ENCODE measurements around the gene TNS2. TPM values are rescaled to one million over a fixed set of nuclear protein-coding genes. Genes with fewer than 3 reads are reported as not detected.

Gene TNS2
- total and polyA plus RNA-seq, 11 donors, result 56.0 to 193 (median 88.4) TPM

GRCh38 chr12:53074999-53075370, 25.1 kb downstream of the TNS2 start:
- H3K9me3 ChIP-seq, result no peaks in the 10 kb centered on the region
- DNase-seq, result no peak
- 94 to 98% (median 96%) methylated on average over 3 of the region's 3 CpGs for WGBS, 4 donors
- intact Hi-C loops (cut with DNase I), result no loop called here
- ATAC-seq, result no peak
- peaks cover 0 to 57% (median 45%) of the 10 kb centered on the region in 9 donors for H3K36me3 ChIP-seq
- H3K4me3 ChIP-seq, result no peak overlapping the region
- peaks cover 23 to 71% (median 56%) of the 10 kb centered on the region in 12 donors for H3K4me1 ChIP-seq
- H3K27ac ChIP-seq, result peak overlapping the region in 2 of 12 donors; percentile 26 to 75
- no peaks in the 10 kb centered on the region for H3K27me3 ChIP-seq
- TF ChIP-seq, protein P1, sequence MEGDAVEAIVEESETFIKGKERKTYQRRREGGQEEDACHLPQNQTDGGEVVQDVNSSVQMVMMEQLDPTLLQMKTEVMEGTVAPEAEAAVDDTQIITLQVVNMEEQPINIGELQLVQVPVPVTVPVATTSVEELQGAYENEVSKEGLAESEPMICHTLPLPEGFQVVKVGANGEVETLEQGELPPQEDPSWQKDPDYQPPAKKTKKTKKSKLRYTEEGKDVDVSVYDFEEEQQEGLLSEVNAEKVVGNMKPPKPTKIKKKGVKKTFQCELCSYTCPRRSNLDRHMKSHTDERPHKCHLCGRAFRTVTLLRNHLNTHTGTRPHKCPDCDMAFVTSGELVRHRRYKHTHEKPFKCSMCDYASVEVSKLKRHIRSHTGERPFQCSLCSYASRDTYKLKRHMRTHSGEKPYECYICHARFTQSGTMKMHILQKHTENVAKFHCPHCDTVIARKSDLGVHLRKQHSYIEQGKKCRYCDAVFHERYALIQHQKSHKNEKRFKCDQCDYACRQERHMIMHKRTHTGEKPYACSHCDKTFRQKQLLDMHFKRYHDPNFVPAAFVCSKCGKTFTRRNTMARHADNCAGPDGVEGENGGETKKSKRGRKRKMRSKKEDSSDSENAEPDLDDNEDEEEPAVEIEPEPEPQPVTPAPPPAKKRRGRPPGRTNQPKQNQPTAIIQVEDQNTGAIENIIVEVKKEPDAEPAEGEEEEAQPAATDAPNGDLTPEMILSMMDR (IDR thresholded peaks at IDR 0.05), result no peak
- no peak for TF ChIP-seq POLR2A (IDR thresholded peaks at IDR 0.05)

GRCh38 chr12:53076461-53076860, 26.6 kb downstream of the TNS2 start:
- DNase-seq (no peak), ATAC-seq (no peak)
- 93 to 97% (median 95%) methylated on average over 3 of the region's 3 CpGs for WGBS, 4 donors
- Histone ChIP-seq H3K36me3 (peaks cover 0 to 47% (median 37%) of the 10 kb centered on the region in 9 donors), H3K4me1 (peaks cover 19 to 61% (median 44%) of the 10 kb centered on the region in 12 donors), H3K9me3 (no peaks in the 10 kb centered on the region), H3K27ac (no peak overlapping the region), H3K27me3 (no peaks in the 10 kb centered on the region), H3K4me3 (no peak overlapping the region)
- no peak for TF ChIP-seq POLR2A (IDR thresholded peaks at IDR 0.05)
- TF ChIP-seq, protein P1 (IDR thresholded peaks at IDR 0.05), result no peak
- intact Hi-C loops (cut with DNase I), result no loop called here

GRCh38 chr12:53077030-53077429, 27.2 kb downstream of the TNS2 start:
- no peak overlapping the region for H3K4me3 ChIP-seq
- peaks cover 15 to 55% (median 38%) of the 10 kb centered on the region in 12 donors for H3K4me1 ChIP-seq
- DNase-seq (no peak), ATAC-seq (no peak)
- intact Hi-C loops (cut with DNase I), result no loop called here
- H3K27ac ChIP-seq, result peak overlapping the region in 1 of 12 donors; percentile 17
- peaks cover 0 to 47% (median 37%) of the 10 kb centered on the region in 9 donors for H3K36me3 ChIP-seq
- H3K27me3 ChIP-seq, result no peaks in the 10 kb centered on the region
- H3K9me3 ChIP-seq, result no peaks in the 10 kb centered on the region
- 93 to 97% (median 96%) methylated on average over 8 of the region's 8 CpGs for WGBS, 4 donors
- TF ChIP-seq, protein P1 (IDR thresholded peaks at IDR 0.05), result no peak
- TF ChIP-seq POLR2A (IDR thresholded peaks at IDR 0.05), result no peak

DNA sequence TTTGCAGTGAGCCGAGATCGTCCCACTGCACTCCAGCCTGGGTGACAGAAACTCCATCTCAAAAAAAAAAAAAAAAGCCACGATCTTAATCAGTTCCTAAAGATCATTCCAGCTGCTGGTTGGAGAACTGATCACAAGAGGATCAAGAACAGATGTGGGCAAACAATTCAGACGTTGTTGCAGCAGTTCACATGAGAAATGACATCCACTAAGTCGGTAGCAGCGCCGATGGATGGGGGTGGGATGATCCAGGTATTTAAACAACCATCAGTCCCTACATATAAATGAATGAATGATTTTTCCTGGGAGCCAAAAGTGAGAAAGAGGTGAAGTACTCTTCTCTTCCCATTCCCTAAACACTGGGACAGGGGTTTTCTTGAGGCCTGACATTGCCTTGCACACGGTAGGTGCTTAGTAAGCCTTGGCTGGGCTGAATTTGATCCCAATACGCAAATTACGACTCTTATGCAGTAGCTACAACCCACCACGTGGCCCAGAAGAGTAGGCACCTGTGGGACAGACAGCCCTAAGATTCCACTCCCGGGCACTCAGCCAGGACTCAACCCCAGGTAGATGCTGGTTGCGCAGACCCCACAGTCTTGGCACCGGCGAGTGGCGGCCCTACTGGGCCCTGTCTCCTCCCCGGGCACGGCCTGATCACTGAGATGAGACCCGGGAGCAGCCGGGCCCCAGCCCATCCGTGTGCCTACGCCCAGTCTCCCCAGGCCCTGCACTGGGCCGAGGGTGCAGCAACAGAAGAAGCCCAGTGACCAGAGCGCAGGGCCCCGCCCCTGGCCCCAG, 28.8 kb downstream of the TNS2 start:
- no peaks in the 10 kb centered on the region for H3K27me3 ChIP-seq
- peaks cover 5 to 40% (median 24%) of the 10 kb centered on the region in 12 donors for H3K4me1 ChIP-seq
- peak overlapping the region; percentile 48 to 84 (median 72) for H3K4me3 ChIP-seq
- 19 to 30% (median 20%) methylated on average over 20 to 25 of the region's 25 CpGs for WGBS, 4 donors
- no peak for TF ChIP-seq POLR2A (IDR thresholded peaks at IDR 0.05)
- TF ChIP-seq, protein P1 (IDR thresholded peaks at IDR 0.05), result no peak
- intact Hi-C loops (cut with DNase I), result loop anchor here in 2 of 10 donors (2.0 kb wide), 1 partner anchor 18 kb away; the partner anchor contains the start of gene IGFBP6 (in 2 of the 2)
- H3K9me3 ChIP-seq, result no peaks in the 10 kb centered on the region
- DNase-seq, result no peak
- ATAC-seq, result no peak
- peaks cover 0 to 40% (median 37%) of the 10 kb centered on the region in 9 donors for H3K36me3 ChIP-seq
- peak overlapping the region; percentile 83 to 100 (median 96) for H3K27ac ChIP-seq

Measured in heart left ventricle (tissue), 16 donors.